SK-N-MC (cell line): Measurements from ENCODE around the gene DARS1.

Experiments used
- EZH2 ChIP-seq: fragments of 200-600 bp; sonication (generic); IDR thresholded peaks from one replicate; pipeline ENCODE4 v1.6.1; 2017; ENCODE audit warnings: antibody characterized with exemption
- FOXP2 ChIP-seq: optimal IDR thresholded peaks from 2 replicates; pipeline ENCODE3; 2011; ENCODE audit warnings: mild to moderate bottlenecking, moderate library complexity; ENCODE audit not compliant: insufficient read depth; ENCODE audit errors: extremely low read length, control extremely low read depth
- POLR2AphosphoS5 ChIP-seq: IDR thresholded peaks from 2 replicates; pipeline ENCODE4 v1.6.1; 2012; ENCODE audit warnings: mild to moderate bottlenecking, low read depth, low read length, borderline replicate concordance

DNA sequence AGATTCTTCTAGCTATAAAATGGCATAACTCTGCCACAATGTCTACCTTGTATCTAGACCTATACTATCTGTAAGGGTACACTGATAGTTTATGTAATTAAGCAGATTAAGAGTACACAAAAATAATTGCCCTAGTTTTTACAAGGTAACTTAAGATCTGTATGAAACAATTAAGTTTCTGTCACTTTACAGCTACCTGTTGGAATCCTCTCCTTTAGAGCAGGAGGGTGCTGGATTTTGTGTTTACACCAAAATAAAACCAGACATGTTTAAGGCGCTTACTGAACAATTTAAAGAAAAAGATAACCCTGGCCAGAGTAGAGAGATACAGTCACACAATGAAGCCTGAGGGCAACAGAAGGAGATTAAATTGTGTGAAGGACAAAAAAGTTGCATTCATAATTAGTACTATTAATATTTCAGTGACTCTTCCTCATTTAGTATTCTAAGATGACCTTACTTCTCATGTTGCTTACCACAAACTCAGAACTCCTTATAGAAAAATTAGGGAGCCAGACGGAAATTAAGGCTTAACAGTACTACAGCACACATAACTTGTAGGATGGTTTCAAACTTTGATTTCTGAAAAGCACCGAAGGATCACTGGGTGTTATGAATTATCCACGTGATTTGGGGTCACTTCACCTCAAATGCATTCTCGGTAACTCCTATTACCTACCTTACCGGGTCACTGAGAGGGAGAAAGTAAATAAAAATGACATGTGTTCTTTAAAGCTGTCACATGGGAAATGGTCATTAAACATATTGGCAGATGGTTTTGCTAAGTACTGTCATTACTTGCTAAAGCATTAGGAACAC is 1.0 kb downstream of the DARS1 start:
- TF ChIP-seq EZH2 (no peak), POLR2AphosphoS5 (no peak), FOXP2 (no peak)
